ENCODE measurements around the gene FLRT1.

DNA sequence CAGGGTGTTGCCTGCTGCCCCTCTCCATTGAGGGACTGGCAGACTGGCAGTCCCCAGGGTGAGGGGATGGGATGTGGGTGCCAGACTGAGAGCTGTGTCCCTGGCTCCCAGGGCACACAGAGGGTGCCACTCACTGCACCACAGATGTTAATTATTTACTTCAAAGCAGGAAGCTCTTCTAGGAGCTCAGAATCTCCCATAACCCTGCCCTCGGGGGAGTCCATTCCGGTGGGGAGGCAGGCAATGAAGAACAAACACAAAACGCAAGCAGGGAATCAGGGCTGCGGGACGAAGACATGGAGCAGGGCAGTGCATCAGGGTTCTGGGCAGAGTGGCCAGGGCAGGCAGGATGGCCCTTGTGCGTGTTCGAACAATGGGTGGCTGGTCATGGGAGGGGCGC lies 24.4 kb upstream of the FLRT1 start:
- TF ChIP-seq POLR2A (IDR thresholded peaks at IDR 0.05): no peak
- TF ChIP-seq, protein P1, sequence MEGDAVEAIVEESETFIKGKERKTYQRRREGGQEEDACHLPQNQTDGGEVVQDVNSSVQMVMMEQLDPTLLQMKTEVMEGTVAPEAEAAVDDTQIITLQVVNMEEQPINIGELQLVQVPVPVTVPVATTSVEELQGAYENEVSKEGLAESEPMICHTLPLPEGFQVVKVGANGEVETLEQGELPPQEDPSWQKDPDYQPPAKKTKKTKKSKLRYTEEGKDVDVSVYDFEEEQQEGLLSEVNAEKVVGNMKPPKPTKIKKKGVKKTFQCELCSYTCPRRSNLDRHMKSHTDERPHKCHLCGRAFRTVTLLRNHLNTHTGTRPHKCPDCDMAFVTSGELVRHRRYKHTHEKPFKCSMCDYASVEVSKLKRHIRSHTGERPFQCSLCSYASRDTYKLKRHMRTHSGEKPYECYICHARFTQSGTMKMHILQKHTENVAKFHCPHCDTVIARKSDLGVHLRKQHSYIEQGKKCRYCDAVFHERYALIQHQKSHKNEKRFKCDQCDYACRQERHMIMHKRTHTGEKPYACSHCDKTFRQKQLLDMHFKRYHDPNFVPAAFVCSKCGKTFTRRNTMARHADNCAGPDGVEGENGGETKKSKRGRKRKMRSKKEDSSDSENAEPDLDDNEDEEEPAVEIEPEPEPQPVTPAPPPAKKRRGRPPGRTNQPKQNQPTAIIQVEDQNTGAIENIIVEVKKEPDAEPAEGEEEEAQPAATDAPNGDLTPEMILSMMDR (IDR thresholded peaks at IDR 0.05): no peak

Measured in lower leg skin (tissue), 3 donors.